Smooth muscle cell of the coronary artery (primary cell): Measurements from ENCODE around the gene KCND3. TPM values are rescaled to one million over a fixed set of nuclear protein-coding genes. Genes with fewer than 3 reads are reported as not detected.

Source experiments
- total RNA-seq: library from RNA; depleted of rRNA; stranded (reverse); fragments of >200 nt; gene quantifications from 2 replicates; pipeline ENCODE4 v1.2.3, GENCODE V29; 2014; ENCODE audit warnings: low replicate concordance

Gene KCND3
- 0.08 and 7.3 TPM in 2 replicates for total RNA-seq

GRCh38 chr1:111989531-111990025 is at the start of gene KCND3:
KCND3 (minus strand) TSS chr1:111989668.

DNA sequence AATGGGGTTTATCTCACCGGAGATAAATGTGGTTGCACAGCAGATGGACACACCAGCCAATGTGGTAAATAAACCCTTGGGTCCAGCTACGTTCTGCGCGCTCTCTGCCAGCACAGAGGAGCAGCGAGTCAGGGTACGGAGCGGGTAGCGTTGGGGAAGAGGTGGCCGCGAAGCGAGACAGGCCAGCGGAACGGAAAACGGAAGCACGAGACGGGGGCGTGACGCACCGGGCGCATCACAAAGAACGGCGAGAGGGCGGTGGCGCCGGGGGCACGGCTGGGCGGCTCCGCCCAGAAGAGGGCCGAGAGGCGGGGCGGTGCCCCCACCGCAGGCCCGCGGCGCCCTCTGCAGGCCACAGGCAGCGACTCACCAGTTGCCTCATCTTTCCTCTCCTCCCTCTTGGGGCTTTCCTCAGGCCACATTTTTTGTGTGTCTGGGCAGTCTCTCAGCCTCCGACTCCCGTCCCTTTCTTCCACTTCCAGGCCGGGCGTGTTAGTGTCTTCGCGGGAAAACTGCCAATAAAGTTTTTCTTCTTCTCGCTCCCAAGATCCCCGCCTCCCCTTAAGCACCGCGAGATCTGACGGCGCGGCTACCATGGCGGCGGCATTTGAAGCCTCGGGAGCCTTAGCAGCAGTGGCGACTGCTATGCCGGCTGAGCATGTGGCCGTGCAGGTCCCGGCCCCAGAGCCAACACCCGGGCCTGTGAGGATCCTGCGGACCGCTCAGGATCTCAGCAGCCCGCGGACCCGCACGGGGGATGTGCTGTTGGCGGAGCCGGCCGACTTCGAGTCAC is 233.9 kb downstream of the KCND3 start, which contains the start of gene DDX20:
TSS of gene DDX20 (plus strand) at position 571 of the 793 bp plus-strand sequence. CDS start at position 595, 24 bp downstream.

DNA sequence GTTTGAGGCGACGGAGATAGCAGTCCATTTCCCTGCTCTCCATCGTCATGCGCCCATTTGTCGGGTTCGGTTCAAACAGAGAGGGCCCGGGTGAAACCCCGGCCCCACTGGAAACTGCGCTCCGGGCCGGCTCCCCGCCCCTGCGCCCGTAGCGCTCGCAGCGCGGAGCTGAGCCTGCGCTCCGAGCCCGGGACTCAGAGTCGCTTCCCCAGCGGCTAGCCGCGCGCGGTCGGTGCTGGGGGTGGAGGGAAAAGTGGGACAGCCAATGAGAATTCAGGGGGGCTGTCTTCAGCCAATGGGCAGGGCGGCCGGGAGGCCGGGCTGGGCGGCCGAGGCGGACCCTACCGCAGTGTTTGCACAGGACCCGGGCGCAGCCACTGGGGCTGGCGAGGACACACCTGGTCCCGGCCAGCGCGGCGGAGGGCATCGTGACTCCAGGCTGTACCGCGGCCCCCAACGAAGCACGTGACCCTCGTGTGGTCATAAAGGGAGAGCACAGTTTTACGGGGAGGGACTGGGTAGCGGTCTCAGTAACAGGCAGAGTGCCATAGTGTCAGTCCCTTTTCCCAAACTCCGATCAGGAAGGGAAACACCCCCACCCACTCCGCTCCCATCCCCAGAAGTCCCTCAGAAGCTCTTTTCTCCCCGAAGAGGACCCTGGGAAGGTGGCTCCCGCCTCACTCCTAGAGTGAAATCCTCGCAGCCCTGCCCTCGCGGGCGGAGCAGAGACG is 250.1 kb downstream of the KCND3 start, which contains the start of gene INKA2:
TSS of gene INKA2 (minus strand) at position 202 of the 731 bp plus-strand sequence. CDS start at position 49, 153 bp downstream.

Other genes starting within 250 kb of the KCND3 start
- 10.9 and 15.1 TPM in 2 replicates for gene DDX20, start 233.8 kb downstream of the KCND3 start, total RNA-seq